ENCODE results near the gene RGS7BP.

GRCh38 chr5:64497386-64497785, 8.4 kb upstream of the RGS7BP start:
- TF ChIP-seq POLR2AphosphoS5 (IDR thresholded peaks at IDR 0.05; ENCODE audit: insufficient read depth in 1 of 2, low read depth in 1 of 2) (no peak), POLR2A (IDR thresholded peaks at IDR 0.05) (no peak)
- TF ChIP-seq, protein P1, sequence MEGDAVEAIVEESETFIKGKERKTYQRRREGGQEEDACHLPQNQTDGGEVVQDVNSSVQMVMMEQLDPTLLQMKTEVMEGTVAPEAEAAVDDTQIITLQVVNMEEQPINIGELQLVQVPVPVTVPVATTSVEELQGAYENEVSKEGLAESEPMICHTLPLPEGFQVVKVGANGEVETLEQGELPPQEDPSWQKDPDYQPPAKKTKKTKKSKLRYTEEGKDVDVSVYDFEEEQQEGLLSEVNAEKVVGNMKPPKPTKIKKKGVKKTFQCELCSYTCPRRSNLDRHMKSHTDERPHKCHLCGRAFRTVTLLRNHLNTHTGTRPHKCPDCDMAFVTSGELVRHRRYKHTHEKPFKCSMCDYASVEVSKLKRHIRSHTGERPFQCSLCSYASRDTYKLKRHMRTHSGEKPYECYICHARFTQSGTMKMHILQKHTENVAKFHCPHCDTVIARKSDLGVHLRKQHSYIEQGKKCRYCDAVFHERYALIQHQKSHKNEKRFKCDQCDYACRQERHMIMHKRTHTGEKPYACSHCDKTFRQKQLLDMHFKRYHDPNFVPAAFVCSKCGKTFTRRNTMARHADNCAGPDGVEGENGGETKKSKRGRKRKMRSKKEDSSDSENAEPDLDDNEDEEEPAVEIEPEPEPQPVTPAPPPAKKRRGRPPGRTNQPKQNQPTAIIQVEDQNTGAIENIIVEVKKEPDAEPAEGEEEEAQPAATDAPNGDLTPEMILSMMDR (IDR thresholded peaks at IDR 0.05) = no peak

Measured in vagina (tissue), 2 donors.